DMS114 treated with DMSO at 0.1 percent for 48 hours (cell line): ENCODE data around the gene LMAN1.

Source experiments
- DNase-seq: peaks from one replicate; lab custom pipeline; 2025; ENCODE audit not compliant: unreplicated experiment; lab: John Stamatoyannopoulos, UW

LMAN1 gene

GRCh38 chr18:59358712-59359575 is at the start of gene LMAN1:
TSS of gene LMAN1 (minus strand) at chr18:59359265. CDS start at chr18:59359244, 21 bp downstream.
- peak; percentile 61 for DNase-seq

GRCh38 chr18:59402432-59403090 is 43.5 kb upstream of the LMAN1 start:
- DNase-seq: peak; percentile 48

GRCh38 chr18:59400407-59400806 is 41.3 kb upstream of the LMAN1 start:
- DNase-seq: no peak

GRCh38 chr18:59395226-59396175 is 36.4 kb upstream of the LMAN1 start:
- DNase-seq: no peak

- DNase-seq: no peak
These were observed 34.3 kb upstream of the LMAN1 start for GRCh38 chr18:59393381-59393780.

- no peak for DNase-seq
These were observed 29.8 kb upstream of the LMAN1 start for GRCh38 chr18:59388817-59389216.

GRCh38 chr18:59387687-59388565 is 28.9 kb upstream of the LMAN1 start:
- no peak for DNase-seq

- DNase-seq: no peak
These were observed 28.0 kb upstream of the LMAN1 start for GRCh38 chr18:59386909-59387686.

- no peak for DNase-seq
These were observed 26.1 kb upstream of the LMAN1 start for GRCh38 chr18:59385191-59385590.

- no peak for DNase-seq
These were observed 24.8 kb upstream of the LMAN1 start for GRCh38 chr18:59383851-59384250.

- no peak for DNase-seq
These were observed 23.3 kb upstream of the LMAN1 start for GRCh38 chr18:59382383-59382782.

GRCh38 chr18:59381949-59382348 is 22.9 kb upstream of the LMAN1 start:
- DNase-seq: no peak

- DNase-seq: no peak
These were observed 21.6 kb upstream of the LMAN1 start for GRCh38 chr18:59380706-59381105.

GRCh38 chr18:59379772-59380522 is 20.9 kb upstream of the LMAN1 start:
- DNase-seq: no peak

GRCh38 chr18:59377613-59378337 is 18.7 kb upstream of the LMAN1 start:
- no peak for DNase-seq

- no peak for DNase-seq
These were observed 17.4 kb upstream of the LMAN1 start for GRCh38 chr18:59376351-59376935.

- no peak for DNase-seq
These were observed 15.1 kb upstream of the LMAN1 start for GRCh38 chr18:59374128-59374527.

- no peak for DNase-seq
These were observed 13.9 kb upstream of the LMAN1 start for GRCh38 chr18:59372975-59373374.
